Limb (tissue), 2 donors: ENCODE results near the gene SCLY.
A peak's percentile ranks its signal among the peaks of the same experiment; 100 is the strongest.

Experiments
- DNase-seq, 2 donors: peaks; one replicate each; pipeline ENCODE4 v3.0.0-alpha.2; 2016; ENCODE audit errors: extremely low spot score in 2 of 2

SCLY gene

DNA sequence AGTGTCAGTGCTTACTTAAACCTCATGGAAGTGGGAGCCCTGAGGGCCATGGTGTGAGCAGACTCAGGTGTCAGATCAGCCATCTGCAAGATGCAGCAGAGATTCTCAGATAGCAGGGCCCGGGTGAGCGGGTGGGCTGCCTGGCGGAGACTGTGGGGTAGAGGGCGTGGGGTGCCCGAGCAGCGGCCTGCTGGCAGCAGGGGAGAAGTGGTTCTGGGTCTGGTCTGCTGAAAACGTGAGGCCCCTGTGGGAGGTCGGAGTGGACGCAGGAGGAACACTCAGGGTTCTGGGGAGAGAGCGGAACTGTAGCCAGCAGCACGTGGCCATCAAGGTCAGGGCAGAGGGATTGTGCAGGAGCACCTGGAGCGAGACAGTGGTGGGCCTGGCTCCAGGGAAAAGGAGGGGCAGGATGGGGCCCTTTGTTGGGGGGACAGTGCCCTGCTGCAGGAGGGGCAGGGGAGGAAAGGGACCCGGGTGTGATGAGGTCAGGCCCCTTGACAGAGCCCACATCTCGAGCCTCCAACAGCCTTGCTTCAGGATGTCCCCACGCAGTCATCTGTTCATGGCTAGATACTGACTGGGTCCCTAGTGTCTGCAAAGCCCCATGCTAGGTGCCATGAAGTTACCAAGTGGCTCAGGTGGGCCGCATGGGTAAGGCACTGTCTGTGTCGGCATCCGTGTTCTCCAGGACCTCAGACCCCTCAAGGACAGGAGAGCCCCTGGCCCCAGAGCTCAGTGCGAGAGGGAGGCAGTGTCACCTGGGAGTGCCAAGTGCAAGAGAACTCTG is 36.6 kb downstream of the SCLY start:
- no peak for DNase-seq

DNA sequence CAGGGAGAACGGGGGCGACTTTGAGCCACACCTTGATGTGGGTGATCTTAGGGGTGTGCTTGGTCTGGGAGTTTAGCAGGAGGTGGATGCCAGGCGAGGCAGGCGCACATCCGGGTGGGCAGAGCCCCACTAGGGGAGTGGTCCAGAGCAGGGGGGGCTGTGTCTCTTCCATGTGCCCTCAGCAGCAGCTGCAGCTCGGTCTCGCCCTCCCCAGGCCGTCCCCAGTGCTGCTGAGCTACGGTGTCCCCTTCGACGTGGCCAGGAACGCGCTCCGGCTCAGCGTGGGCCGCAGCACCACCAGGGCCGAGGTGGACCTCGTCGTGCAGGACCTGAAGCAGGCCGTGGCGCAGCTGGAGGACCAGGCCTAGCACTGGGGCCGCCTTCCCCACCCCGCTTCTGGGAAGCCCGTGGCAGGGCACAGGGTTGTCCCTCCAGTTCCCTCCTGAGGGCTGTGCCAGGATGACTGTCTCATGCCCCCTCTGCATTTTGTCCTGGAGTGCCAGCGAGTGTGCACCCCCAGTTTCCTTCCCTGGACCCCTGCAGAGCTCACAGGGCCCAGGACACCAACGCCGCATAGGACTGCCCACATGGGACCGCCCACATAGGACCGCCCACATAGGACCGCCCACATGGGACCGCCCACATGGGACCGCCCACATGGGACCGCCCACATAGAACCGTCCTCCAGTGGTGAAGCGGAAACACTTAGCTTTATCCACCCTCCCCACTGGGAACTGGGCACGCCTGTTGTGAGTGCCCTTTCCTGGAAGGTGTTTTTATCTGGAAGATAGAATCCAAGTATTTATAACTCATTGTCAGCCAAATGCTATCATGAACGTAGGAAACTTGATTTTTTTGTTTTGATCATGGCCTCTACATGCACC is 37.4 kb downstream of the SCLY start:
- DNase-seq, result no peak

DNA sequence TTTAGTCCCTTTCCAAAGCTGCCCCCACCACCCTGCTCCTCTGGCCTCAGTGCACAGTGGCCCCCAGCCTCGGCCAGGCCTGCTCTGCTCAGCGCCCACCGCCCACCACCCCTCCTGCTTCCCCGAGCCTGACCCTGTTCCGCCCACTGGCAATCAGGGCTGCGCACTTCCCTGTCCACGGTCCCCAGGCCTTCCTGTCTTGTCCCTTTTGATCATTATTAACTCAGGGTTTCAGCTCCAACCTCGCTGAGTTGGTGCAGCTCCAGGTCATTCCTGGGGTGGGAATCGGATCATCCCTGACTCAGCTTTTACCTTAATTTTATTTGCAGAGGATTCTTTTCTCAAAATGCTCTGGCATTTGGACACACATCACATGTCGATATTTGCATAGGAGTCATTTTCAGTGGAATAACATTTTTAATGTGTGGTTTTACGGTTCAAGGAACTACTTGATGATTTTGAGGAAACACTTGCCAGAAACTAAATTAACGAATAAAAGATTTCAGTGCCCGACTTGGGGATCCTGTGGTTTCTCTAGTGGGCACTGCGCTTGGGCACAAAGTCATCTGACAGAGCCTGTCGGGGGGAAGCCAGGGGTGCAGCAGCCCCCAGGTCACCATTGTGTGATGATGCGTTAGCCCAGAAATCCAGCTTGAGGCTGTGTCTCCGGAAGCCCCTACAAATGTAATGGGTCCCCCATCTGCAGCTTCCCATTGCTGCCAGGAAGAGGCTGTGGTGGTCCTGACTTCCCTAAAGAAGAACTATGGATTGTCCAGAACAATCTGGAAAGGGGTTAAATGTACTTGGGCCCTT is 38.3 kb downstream of the SCLY start:
- DNase-seq, result no peak

DNA sequence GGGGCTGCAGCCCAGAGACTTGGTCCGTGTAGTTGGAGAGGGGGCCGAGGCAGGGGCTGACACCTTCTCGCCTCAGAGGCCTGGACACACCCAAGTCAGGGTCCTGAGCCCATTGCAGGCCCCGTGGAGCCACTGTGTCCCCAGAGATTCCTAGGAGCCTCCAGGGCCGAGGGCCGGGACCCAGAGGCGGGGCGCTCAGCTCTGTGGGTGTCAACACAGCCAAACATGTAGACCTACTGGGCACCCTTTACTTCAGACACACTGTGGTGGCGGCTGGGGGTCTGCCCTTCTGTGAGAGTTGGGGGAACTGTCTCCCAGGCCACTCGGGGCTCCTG is 38.9 kb downstream of the SCLY start:
- DNase-seq, result no peak

DNA sequence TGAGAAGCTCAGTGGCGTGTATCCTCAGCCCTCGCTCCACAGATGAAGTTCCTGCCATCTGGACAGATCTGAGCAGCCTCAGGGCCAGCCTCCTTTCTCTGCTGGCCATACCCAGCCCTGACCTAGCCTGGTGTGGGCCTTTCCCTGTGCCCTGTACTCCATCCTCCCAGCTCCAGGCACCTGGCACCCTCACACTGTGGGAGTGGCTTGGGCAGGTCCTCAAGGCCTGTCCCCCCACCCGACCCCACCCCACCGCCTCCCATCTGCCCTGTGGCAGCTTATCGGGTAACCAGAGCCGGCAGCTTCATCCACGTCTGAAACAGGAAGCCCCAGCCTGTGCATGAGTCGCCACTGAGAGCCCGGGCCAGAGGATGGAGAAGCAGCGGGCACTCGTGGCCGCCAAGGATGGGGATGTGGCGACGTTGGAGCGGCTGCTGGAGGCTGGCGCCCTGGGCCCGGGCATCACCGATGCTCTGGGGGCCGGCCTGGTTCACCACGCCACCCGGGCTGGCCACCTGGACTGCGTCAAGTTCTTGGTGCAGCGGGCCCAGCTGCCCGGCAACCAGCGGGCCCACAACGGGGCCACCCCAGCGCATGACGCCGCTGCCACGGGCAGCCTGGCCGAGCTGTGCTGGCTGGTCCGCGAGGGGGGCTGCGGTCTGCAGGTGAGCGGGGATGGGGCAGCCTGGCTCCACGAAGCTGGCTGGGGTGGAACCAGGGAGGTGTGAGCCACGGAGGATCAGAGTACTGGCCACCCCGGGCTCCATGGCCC is 39.4 kb downstream of the SCLY start, which contains the start of gene ESPNL:
ESPNL (plus strand) TSS at position 292 of the 772 bp plus-strand sequence; CDS start at position 372, 80 bp downstream.
- DNase-seq, result no peak

DNA sequence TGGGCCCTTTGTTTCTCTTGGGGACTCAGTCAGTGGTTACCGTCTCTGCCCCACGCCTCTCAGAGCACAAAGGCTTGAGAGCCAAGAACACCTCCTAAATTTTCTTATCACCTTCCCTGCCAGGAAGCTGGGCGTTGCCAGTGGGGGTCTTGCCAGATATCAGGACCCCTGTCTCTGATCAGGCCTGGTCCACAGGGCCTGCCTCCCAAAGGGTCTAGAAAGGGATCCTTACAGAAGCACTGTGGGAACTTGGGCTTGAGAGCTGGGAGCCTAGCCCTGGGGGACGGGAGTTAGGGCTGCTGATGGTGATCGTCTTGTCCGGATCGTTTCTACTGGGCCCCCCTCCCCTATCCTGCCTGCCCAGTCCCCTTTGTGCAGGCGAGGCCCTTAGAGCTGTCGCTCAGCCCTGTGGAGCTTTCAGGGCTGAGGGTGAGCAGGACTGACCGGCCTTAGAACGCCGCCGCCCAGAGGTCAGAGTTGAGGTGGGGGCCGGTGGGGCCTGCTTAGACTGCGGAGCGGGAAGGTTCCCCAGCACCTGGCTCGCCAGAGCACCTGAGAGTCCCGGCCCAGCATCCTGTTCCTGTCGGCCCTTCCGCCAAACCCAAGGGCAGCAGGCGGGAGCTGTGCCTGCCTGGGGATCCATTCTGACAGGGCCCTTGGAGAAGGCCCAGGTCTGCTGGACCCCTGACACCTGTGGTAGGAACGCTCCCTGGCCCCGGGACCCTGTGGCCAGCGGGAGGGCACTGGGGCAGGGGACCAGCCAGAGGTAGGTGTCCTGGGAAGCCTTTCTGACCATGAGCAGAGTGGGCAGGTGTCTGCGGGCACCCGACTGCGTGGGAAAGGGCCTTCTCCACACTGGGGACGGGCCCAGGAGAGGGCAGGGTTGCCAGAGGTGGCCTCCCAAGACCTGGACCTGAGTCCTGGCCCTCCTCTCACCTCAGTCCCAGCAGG is 40.3 kb downstream of the SCLY start:
- no peak for DNase-seq

DNA sequence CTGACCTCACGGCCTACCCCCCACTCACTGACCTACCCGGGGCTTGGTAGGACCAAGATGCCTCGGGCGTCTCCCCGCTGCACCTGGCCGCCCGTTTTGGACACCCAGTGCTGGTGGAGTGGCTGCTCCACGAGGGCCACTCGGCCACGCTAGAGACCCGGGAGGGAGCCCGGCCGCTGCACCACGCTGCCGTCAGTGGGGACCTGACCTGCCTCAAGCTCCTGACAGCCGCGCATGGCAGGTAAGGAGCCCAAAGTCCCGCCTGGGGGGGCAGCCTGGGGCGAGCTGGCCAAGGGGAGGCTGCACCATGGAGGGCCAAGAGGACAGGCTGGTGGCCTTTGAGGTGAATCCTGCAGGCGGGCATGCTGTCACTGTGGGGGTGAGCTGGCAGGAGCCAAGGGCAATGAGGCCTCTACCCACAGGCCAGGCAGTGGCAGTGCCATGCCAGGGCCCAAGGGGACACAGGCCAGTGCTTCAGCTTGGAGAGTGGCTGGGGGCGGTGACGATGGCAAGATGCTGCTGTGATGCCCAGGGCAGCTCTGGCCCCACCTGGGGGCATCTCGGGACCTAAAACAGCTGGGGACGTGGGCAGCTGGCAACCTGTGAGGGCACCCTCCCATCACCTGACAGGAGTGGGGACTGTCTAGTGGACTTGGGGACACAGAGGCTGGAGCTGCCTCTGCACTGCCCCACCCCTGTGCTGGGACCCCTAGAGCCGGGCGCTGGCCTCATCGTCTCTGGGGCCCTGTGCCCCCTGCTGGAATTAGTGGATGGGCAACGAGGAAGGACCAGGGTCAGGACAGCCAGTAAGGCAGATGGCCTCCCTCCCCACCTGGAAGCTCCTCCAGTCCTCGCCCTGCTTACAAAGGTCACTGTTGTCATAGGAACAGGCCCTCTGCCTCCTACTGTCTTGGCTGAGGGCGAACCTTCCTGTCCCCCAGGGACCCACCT is 41.4 kb downstream of the SCLY start:
- peak in 1 of 2 donors; percentile 19 for DNase-seq

DNA sequence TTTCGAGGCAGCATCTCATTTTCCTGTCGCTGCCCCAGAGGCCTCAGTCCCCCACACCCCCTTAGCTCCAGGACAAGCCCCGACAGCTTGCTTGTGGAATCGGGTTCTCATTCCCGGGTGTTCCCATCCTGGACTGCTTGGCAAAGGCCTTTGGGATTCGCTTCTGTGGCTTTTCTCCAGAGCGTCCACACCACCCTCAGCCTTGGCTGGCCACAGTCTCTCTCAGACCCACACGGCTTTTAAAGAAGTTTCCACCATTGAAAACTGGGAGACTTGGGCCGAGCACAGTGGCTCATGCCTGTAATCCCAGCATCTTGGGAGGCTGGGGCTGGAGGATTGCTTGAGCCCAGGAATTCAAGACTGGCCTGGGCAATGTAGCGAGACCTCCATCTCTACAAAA is 42.1 kb downstream of the SCLY start:
- peak in 1 of 2 donors; percentile 9 for DNase-seq

DNA sequence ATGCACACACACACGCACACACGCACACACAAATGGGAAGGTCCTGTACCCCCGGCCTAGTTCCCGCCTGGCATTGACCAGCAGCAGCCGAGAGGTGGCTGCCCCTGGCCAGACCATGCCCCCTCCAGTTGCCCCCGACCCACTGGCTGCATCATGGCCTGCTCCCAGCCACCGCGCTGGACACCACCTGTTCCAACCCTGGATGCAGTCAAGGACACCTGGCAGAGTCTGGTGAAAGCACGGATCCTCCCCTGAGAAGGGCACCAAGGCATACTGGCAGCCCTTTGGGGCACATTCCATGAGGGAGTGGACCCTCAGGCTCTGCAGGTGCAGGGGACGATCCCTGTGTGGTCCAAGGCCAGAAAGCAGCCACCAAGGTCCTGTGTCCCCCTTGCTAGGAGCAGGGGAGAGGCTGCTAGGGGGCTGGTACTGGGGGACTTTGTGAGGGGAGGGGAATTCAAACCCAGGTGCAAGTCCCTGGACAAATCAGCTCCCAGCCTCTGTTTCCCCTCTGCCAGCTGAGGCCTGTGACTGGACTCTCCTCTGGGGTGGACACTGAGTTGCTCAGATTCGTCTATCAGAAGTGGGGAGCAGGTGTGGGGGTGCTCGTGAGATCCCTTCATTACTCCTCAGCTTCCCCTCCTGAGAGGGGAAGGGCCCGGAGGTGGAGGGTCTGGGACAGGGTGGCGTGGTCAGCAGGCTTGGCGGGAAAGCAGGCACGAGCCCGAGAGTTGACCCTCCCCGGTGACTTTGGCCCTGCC is 42.8 kb downstream of the SCLY start:
- peak in 1 of 2 donors; percentile 24 for DNase-seq

DNA sequence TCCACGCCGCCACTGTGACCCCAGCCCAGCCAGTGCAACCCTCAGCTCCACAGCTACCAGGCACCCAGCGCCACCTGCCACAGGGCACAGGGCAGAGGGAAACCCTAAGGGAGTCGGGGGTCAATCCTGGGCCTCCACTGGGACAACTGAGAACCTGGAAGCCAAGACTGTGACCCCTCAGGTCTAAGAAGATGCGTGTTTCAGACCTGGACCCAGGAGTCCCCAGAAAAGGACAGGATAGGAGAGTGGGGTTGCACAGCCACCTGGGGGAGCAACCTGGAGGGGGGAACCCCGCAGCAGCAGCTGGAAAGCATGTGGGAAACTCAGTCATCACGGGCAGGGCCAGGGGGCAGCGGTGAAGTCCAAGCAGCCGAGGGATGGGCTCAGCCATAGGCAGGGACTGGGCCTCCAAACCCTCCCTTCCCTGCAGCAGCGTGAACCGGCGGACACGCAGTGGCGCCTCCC is 43.5 kb downstream of the SCLY start:
- peak in 1 of 2 donors; percentile 18 for DNase-seq

DNA sequence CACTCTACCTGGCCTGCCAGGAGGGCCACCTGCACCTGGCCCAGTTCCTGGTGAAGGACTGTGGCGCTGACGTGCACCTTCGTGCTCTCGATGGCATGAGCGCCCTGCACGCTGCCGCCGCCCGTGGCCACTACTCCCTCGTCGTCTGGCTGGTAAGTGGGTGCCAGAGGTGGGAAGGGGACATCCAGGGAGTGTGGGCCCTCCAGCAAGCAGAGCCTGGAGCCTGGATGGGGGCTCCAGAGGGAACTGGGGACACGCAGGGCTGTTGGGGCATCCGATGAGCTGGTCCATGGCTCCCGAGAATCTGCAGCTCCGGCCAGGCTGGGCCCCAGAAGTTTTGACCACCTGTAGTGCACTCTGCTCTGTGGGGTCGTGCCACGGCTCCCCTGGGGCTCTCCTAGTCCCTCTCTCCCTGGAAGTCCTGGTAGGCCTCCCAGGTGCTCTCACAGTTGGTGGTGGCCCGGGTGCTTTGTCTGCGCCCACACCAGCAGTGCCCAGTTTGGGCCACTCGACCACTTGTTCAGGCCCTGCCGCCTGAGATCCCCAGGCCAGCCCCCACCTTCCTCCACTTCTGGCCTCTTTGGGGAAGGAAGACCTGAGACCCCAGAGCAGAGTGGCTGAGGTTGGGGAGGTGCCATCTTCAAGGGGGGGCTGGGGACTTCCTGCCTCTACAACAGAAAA is 44.0 kb downstream of the SCLY start:
- peak in 1 of 2 donors; percentile 23 for DNase-seq

DNA sequence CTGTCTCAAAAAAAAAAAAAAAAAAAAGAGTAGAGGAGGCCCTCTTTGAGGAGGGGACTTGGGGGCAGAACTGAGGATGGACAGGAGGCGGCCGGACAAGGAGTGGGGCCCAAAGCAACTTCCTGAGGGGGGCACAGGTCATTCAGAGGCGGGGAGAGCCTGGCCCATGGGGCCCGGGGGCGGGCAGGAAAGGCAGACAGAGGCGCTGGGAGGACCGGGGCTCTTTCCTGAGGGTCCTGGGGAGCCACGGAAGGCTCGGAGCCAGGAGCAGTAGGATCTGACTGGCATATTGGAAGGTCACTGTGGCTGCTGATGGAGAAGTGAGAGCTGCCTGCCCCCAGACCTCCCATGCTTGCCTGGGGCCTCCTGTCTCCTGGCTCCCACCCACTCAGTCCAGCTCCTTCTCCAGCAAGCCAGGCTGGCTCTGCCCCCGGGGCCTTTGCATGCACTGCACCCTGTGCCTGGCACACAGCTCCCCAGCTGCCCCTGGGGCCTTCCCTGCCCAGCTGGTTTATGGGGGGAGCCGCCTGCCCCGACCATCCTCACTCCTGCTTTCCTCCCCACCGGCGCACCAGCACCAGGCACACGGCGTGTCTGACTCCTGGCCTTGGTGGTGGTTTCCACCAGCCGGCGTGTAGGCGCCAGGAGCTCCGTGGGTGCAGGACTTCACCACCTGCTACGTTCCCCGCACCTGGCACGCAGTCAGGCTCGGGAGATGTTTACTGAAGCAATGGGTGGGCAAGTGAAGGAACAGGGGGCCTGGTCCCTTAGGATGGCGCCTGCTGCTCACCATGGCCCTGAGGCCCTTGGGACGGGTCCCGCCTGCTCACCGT is 44.9 kb downstream of the SCLY start:
- peak in 1 of 2 donors; percentile 26 for DNase-seq

DNA sequence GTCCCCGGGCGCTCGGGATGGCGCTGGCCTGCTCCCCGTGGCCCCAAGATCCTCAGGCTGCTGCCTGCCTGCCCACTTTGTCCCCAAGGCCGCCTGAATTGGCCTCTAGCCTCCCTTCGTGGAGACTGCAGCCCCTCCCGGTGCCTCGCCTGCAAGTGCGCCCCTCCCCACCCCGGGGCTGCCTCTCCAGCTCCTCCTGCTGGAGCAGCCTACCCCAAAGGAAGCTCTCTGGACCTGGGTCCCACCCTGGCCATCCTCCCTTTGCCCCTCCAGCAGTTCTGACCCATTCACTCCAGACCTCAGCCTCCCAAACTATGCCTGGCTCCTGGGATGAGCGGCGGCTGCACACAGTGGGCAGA is 45.5 kb downstream of the SCLY start:
- no peak for DNase-seq

DNA sequence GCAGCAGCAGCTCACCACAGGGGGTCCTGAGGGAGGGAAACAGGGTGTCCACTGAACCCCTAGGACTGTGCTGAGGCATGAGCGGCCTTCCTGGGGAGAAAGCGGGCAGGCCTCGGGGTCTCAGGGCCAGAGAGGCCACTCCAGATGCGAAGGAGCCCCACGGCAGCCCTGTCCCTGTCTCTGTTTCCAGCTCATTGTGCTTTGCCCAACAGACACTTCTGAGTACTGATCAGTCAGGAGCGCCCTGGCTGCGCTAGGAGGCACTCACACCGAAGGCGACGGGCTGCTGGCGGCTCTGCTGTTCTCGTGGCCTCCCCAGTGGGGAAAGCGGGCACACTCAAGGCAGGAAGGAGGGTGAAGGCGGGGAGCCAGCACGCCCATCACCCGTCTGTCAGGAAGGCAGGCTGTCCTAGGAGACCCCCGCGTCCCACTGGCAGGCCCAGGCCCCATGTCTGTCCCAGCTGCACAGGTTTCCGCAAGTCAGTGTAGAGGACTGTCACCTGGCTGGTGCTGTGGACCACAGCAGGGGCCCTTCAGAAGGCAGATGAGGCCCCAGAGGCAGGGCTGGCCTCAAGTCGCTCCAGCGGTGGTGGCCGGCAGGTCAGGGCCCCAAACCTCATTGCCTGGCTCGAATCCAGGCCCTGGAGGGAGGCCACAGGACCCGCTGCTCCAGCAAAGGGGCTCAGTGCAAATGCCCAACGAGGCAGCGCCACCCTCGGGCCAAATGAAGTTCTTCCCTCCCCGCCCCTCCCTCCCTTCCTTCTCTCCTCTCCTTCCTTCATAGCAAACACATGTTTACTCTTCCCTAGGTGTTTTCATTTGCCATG is 46.1 kb downstream of the SCLY start:
- DNase-seq, result peak in 1 of 2 donors; percentile 40
